HG03354 (cell line): ENCODE results near the gene AUP1.
"Not testable (repeated sequence)": the region's sequence is repeated elsewhere in the genome, so short reads cannot be mapped to it uniquely, and the experiment has no call there.

ENCODE experiments used
- ATAC-seq: cut with Tn5 transposase; IDR thresholded peaks from one replicate; pipeline ENCODE4 v1.9.1; 2021; ENCODE audit warnings: mild to moderate bottlenecking; ENCODE audit not compliant: unreplicated experiment, poor library complexity, severe bottlenecking

AUP1 gene, protein sequence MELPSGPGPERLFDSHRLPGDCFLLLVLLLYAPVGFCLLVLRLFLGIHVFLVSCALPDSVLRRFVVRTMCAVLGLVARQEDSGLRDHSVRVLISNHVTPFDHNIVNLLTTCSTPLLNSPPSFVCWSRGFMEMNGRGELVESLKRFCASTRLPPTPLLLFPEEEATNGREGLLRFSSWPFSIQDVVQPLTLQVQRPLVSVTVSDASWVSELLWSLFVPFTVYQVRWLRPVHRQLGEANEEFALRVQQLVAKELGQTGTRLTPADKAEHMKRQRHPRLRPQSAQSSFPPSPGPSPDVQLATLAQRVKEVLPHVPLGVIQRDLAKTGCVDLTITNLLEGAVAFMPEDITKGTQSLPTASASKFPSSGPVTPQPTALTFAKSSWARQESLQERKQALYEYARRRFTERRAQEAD

DNA sequence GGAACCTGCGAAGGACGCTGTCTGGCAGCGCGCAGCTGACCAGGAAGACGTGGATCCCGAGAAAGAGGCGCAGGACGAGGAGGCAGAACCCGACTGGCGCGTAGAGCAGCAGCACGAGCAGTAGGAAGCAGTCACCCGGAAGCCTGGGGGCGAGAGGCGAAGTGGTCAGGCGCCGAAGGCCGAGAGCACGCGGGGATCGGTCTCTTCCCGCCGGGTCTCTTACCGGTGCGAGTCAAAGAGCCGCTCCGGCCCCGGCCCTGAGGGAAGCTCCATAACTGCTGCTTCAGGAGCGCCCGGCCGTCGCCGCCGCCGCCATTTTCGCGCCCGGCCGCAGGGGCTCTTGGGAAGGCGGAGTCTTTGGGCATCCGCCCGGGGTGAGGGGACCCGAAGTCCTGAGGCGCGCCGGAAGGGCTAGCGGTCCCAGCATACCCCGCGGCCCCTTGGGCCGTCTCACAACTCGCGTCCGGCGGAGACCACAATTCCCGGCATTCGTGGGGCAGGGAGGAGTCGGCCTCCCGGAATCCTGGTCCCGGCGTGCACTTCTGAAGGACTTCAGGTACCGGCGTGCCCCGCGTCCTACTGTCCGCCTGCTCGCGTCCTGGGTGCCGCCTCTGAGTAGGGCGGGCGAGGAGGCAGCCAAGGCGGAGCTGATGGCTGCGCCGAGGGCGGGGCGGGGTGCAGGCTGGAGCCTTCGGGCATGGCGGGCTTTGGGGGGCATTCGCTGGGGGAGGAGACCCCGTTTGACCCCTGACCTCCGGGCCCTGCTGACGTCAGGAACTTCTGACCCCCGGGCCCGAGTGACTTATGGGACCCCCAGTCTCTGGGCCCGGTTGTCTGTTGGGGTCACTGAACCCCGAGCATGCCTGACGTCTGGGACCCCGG, at the start of gene AUP1, which contains the start of gene HTRA2:
Gene AUP1, minus strand, starts transcription at position 350 of the 882 bp plus-strand sequence. Its CDS starts 77 bp downstream, at position 273.
Gene HTRA2, plus strand, starts transcription at position 577 of the 882 bp plus-strand sequence. Its CDS starts 74 bp downstream, at position 651.
- peak; percentile 83 for ATAC-seq

DNA sequence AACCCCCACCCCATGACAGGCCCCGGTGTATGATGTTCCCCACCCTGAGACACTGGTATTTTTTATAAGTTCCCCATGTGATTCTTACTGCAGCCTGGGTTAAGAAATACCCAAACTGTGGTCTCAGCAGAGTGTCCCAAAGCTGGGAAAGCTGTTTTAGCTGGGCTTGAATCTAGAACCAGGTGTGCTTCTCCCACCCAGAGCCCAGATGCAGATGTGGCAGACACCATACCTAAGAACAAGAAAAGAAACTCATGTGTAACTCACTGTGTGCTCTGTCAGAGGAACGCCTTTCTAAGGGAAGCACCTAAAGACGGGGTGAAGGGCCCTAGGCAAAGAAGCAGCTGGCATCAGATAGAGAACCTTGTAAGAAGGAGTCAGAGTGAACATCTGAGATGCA, 48.9 kb upstream of the AUP1 start:
- ATAC-seq, result peak; percentile 49

DNA sequence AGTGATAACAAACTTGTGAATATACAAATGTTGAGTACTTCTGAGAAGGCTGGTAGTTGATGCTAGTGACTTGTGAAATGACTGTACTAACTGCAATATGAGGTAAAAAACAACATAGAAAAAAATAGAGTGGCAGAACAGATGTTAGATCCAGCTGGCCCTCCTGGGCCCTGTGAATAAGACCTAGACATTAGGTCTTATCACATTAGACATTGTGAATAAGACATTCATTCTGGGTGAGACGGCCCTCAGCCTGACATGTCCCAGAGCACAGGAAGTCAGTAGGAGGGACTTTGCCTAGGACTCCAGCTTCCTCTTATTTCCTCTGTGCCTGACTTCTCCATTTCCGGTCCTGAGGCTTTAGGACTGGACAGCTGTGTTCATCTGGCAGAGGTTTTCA, 47.9 kb upstream of the AUP1 start:
- ATAC-seq, result peak; percentile 53

DNA sequence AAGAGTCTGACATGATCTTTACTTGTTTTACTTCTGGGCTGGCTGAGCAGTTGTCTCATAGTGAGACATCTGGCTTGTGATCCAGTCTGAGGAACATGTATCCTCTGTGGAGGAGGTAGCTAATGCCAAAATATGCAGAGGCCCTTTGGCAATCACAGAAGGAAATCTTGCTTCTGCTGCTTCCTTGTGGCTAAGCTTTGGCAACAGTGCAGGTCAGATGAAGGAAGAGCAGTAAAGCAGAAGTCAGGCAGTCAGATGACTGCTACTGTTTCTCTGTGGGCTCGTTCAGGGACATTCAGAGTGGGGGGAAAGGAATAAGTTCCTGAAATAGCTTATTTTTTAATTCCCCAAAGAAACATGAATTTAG, 47.3 kb upstream of the AUP1 start:
- peak; percentile 22 for ATAC-seq

DNA sequence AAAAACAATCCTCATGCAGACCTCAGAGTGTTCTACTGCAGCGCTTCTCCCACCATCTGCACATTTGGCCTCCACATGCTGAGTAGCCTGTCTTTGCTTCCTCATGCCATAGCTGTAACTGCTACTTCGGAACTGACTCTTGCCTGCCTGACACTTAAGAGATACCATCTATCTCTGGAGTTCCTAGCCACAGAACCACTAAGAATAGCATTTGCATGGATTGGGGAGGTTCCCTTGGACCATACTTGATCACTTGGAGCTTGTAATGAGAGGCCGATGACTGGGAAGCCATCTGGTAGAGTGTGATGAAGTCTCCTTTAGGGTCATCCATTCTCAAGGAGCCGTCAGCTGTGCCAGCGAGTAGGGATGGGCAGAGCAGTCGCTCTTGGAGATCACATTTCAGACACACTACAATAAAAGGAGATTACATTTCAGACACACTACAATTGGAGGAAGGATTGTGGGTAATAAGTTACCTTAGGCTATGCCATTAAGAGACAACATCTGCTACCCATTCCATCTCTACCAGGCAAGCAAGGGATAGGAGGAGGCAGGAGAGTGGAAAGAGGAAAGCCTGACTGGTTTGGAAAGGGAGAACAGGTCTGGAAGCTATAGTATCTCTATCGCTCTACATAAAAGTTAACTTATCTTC, 46.8 kb upstream of the AUP1 start:
- no peak for ATAC-seq

DNA sequence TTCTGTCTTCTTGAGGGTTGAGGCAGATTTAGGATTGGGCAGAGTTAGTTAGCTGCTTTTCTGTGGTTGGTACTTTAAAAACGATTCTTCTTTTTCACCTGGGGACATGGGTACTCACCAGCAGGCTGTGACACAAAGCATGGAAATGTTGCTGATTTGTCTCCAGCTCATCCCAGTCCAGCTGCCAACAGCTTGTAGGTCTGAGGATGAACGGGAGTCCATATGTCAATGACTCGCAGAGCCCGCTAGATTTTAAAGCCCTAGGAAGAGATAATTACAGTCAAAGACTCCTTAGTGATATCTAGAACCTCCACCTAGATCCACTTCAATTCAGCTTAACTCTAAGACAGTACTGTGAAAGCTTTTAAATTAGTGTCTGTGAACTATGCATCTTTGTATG, 45.8 kb upstream of the AUP1 start:
- ATAC-seq, result no peak

DNA sequence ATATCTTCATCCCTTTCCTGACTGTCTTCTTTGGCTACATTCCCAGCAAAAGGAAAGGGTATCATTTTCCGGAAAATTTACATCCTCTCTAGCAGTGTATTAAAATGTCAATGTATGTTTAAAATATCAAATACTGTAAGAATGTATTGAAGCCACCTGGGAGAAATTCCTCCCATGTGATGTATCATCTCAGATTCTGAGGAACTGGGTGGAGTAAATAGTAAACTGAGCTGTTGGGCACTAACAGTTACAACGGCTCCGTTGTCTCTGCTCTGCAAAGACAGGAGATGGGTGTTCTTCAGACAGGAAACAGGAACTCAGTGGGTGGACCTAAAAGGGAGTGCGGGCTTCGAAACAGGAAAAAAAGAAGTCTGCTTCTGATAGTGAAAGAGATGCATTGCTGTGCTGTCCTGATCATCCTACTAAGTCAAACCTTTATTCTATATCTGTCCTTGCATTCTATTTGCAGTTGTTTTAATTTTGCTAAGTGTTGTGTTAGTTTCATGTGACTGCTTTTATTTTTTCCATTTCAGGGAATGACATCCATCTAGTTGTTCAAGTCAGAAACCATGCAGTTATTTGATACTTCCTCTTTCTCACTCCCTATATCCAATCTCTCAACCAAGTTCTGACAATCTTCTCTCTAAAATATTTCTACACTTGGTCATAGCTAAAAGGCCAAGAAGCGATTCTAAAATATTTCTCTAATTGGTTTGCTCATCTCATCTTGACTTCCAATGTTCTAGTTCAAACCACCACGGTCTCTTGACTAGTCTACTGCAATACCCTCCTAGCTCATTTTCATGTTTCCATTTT, 44.4 kb upstream of the AUP1 start:
- peak; percentile 40 for ATAC-seq

DNA sequence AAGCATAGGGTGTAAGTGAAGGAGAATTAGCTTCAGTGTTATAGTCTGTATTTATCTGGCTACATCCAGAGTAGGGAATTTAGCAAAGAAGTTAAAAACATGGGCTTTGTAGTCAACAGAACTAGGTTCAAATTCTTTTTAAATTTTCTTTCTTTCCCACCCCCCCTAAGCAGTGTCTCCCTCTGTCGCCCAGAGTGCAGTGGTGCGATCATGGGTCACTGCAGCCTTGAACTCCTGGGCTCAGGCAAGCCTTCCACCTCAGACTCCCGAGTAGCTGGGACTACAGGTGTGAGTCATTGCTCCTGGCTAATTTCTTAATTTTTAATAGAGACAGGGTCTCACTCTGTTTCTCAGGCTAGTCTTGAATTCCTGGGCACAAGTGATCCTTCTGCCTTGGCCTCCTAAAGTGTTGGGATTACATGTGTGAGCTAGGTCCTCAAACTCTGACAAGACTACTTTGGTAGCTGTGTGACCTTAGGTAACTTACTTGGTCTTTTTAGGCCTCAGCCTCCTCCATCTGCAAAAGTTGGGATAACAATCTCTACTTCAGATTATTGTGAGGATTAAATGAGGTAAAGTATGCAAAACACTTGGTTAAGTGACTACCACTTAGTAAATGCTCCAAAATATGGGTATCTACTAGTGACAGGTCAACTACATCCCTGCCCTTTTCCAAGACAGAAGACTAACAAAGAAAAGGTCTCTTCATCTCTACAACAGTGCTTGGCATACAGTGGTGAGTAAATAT, 42.8 kb upstream of the AUP1 start:
- no peak for ATAC-seq

DNA sequence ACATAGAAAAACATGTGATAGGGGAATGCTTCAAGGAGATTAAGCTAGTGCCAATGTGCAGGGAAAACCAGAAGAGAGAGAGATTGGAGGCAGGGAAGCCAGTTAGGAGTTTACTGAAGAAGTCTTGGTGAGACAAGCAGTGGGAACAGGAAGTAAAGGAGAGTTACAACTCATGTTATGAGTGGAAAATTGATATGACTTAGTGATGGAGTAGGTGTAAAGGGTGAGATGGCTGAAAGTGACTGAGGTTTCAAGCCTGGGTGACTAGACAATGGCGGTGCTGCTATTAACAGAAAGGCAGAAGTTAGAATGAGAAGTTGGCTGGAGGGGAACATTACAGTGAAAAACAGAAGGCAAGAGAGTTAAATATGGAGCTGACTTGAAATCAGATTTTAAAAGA, 41.6 kb upstream of the AUP1 start:
- ATAC-seq, result peak; percentile 79

DNA sequence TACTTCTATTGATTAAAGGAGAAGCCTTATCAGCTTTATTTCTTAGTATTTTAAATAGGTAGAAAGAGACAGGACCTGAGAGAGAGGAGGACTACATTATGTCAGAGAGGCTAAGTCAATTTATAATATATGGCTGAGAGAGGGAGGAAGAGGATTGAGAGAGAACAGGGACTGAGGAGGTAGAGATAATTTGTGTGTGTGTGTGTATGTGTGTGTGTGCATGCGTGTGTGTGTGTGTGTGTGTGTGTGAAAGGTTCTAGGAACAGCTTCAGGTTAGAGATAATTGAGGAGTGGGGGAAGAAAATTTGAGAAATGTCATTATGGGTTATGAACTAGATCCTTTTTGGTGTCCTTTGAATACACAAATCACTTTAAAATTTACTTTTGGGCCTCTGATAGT, 40.2 kb upstream of the AUP1 start:
- ATAC-seq, result no peak

DNA sequence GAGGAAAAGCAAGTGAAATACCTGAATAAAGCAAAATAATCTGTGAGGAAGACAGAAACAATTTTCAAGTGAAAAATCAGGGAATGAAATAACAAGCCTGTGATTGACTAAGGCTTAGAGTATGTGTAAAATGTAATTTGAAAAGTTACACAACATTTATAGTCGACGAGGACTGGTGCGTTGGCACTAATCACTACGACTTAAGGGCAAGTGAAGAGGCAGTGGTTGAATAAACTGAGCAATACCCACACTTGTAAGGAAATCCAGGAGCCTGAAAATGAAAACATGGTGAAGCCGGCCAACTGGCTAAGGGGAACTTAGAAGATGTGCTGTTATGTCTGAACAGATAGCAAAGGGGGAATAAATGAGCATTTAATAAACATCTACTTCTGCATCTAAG, 38.4 kb upstream of the AUP1 start:
- no peak for ATAC-seq

DNA sequence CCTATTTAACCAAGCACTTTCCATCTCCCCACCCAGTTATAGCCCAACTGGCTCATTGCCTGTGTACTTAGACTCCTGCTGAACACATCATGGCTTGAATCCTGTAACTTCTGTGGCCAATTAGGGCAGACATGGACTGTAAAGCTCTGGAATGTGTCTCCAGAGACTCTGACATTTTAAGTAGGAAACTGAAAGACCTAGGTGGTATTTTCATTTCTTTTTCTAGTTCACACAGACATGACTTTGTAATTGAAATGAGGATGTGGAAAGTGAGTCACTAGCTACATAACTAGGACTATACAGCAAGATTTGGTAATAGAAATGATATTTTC, 37.2 kb upstream of the AUP1 start:
- no peak for ATAC-seq

DNA sequence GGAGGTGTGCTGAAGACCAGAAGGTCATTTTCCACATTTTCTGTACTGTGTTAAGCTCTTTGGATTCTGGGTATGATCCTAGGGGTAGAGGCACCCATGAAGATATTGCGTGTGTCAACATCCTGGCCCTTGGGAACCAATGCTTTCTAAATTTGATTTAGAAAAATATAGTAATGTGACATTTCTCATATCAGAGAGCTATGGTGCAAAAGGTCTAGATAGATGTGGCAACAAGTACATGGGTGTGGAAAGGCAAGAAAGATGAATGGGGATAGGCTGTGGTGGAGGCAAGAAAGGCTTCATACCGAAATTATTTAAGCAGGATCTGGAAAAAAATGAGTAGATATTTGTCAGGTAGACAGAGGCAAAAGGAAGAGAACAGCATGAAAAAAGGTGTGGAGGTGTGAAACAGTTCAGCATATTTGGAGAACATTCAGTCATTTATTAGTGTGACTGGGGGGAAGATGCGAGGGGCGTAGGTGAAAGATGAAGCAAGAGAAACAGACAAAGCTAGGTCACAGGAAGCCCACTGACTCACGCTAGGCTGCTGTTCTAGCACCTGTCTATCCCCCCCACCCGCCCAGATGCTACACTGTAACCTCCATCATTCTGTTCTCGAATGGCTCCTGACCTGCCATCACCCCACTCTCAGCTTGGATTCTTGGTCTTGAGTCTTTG, 36.7 kb upstream of the AUP1 start:
- no peak for ATAC-seq

DNA sequence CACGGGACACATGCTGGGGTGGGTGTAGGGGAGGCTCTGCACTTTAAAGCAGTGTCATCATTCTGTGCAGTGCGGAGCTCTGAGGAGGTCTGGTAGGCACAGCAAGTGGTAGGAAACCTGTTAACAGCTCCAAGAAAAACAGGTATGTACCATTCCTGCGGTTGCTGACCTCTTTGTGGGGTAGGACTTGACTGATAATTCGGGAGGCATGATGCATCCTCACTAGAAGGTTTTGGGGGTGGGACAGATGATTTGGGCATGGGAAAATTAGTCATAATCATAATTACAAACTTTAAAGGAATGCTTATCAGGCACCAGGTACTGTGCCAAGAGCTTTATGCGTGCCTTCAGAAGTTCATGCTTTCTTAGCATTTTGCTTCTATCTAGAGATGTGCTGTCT, 34.7 kb upstream of the AUP1 start:
- ATAC-seq, result no peak

DNA sequence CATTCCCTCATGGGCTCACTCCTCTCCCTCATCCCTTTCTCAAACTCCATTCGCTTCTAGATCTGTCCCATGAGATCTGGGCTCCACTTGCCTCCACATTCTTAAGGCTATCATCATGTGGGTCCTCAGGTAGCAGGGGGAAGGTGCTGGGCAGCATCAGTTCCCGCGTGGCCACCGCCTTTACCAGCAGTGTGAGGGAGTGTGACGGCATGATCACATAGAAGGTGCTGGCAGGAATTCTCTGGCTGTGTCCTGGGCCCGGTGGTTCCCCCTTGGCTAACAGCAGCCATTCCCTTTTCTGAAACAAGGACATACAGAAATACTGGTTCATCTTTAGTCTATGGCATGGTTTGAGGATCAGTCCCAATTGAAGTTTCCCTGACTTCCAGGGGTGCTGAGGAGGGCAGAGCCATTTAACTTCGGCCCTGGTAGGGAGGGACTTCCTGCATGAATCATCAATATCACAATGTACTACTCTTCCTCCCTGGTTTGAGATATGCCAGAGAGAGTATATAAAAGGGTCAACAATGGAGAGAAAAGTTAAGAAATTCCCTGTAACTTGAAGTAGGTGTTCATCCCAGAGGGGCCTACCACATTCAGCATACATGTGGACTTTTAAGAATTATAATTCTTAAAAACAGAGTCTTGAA, 32.7 kb upstream of the AUP1 start:
- ATAC-seq, result no peak

DNA sequence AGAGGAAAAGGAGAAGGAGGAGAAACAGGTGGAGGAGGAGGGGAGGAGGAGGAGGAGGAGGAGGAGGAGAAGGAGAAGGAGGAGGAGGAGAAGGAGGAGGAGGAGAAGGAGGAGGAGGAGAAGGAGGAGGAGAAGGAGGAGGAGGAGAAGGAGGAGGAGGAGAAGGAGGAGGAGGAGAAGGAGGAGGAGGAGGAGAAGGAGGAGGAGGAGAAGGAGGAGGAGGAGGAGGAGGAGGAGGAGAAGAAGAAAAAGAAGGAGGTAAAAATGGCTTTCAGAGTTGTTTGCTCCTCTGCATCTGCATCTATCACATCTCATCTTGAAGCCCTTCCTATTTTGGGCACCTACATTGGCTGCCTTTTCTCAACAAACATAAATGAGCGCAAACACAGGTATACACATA, 31.5 kb upstream of the AUP1 start:
- ATAC-seq, result not testable (repeated sequence)

DNA sequence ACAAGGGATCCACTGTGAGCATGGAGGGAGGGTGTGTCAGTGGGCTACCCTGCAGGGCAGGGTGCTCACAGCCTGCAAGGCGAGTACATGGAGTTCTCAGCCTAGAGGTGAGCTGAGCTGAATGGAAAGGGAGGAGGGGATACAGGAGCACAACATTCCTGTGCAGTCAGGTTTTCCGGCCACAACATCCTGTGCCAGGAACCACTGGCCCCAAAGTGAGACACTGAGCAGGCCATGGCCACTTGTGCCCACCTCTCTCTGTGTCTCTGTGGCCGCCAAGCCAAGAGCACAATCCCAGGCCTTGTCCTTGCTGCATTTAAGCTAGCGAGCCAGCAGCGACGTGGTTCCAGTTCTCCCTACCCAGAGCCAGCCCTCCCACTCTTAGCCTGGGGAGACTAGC, 31.1 kb upstream of the AUP1 start:
- ATAC-seq, result no peak

DNA sequence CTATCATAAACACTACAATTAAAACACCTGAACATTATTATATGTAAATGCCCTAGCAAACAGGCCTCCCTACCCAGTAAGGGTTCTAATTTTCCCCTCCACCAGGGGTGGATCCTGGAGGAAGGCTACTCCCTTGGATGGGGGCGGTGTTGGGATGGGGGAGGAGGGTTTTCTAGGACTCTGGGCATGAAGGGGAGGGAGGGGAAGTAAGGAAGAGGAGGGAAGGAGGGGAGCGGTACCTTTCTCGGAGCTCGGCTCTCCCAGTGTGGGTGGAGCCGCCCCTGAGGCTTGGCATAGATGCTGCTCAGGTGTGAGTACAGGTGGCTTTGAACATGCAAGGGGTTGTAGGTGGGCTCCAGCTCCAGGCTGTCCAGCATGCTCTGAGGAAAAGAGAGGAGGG, 30.4 kb upstream of the AUP1 start:
- no peak for ATAC-seq
